Endothelial cell of umbilical vein (primary cell): ENCODE data around the gene DUSP3. TPM values are rescaled to one million over a fixed set of nuclear protein-coding genes. Genes with fewer than 3 reads are reported as not detected.

Source experiments
- BruUV-seq: library from RNA; stranded (reverse); fragments of 400-500 nt; replicated peaks from 2 replicates; lab custom pipeline; 2021; lab: Mats Ljungman, UMichigan
- CTCF ChIA-PET: fragments of 300-600, 350-600 bp; sonication (Branson Sonifier 250); formaldehyde crosslinking; loops from one replicate; lab custom pipeline; 2021; ENCODE audit warnings: antibody characterized with exemption, inconsistent platforms; lab: Charles Lee
- POLR2A ChIA-PET: fragments of 300-600, 350-600 bp; sonication (Branson Sonifier 250); formaldehyde crosslinking; loops from one replicate; lab custom pipeline; 2021; ENCODE audit warnings: antibody characterized with exemption, inconsistent platforms; lab: Charles Lee
- DNase-seq: peaks from one replicate; pipeline ENCODE4 v3.0.0-alpha.2; 2011; ENCODE audit warnings: low read depth, low spot score
- FAIRE-seq: peaks from 2 replicates; lab custom pipeline; 2011; peaks lifted over from hg19 to GRCh38; lab: Jason Lieb, UNC
- H2AFZ ChIP-seq: 2 replicates; pipeline ENCODE4 v1.6.0; 2012; ENCODE audit warnings: low read depth, low read length, control low read depth, inconsistent platforms
- H3K27ac ChIP-seq: 2 replicates; pipeline ENCODE4 v1.5.1; 2011; ENCODE audit warnings: low read depth, mild to moderate bottlenecking, control low read depth, low read length, moderate library complexity; ENCODE audit not compliant: insufficient read depth
- H3K27me3 ChIP-seq, 2 experiments: 2 replicates each; pipeline versions ENCODE4 v1.6.0 to v1.6.1; 2011; ENCODE audit warnings: low read length in 2 of 2, mixed read lengths in 1 of 2; ENCODE audit not compliant: control insufficient read depth in 2 of 2, insufficient read depth in 2 of 2
- H3K36me3 ChIP-seq, 2 experiments: 2 replicates in 1 of 2; 3 replicates in 1 of 2; pipeline ENCODE4 v1.5.1; 2011; ENCODE audit warnings: low read length in 2 of 2, mild to moderate bottlenecking in 1 of 2, moderate library complexity in 1 of 2; ENCODE audit not compliant: control insufficient read depth in 2 of 2, insufficient read depth in 2 of 2; ENCODE audit errors: extremely low read depth in 1 of 2
- H3K4me1 ChIP-seq: 3 replicates; pipeline ENCODE4 v1.5.1; 2011; ENCODE audit warnings: mild to moderate bottlenecking, low read length; ENCODE audit not compliant: control insufficient read depth, insufficient read depth; ENCODE audit errors: extremely low read depth
- H3K4me2 ChIP-seq: 2 replicates; pipeline ENCODE4 v1.6.1; 2011; ENCODE audit warnings: low read length, control low read depth, mixed read lengths; ENCODE audit not compliant: insufficient read depth
- H3K4me3 ChIP-seq, 3 experiments: fragments of 200-600 bp in 1 of 3; sonication (generic), shearing (Covaris generic) in 1 of 3; replicated peaks in 1 of 3; 2 replicates each; pipeline ENCODE4 v1.5.1; 2011 to 2016; ENCODE audit warnings: control low read depth in 3 of 3, low read length in 3 of 3, mild to moderate bottlenecking in 2 of 3, inconsistent platforms in 1 of 3, low read depth in 1 of 3, moderate library complexity in 1 of 3; ENCODE audit not compliant: insufficient read depth in 1 of 3
- H3K79me2 ChIP-seq: 2 replicates; pipeline ENCODE4 v1.6.0; 2012; ENCODE audit warnings: low read length, inconsistent platforms; ENCODE audit not compliant: control insufficient read depth, insufficient read depth
- H3K9ac ChIP-seq: replicated peaks from 2 replicates; pipeline ENCODE3; 2011; ENCODE audit warnings: low read length, control low read depth; ENCODE audit not compliant: insufficient read depth; ENCODE audit errors: extremely low read depth
- H3K9me1 ChIP-seq: replicated peaks from 3 replicates; pipeline ENCODE4 v1.6.0; 2011; ENCODE audit warnings: mild to moderate bottlenecking, low read length; ENCODE audit not compliant: control insufficient read depth, insufficient read depth; ENCODE audit errors: extremely low read depth
- H3K9me3 ChIP-seq: replicated peaks from 2 replicates; pipeline ENCODE4 v1.5.1; 2012; ENCODE audit warnings: low read length, inconsistent platforms; ENCODE audit not compliant: control insufficient read depth, insufficient read depth
- H4K20me1 ChIP-seq: replicated peaks from 2 replicates; pipeline ENCODE3; 2011; ENCODE audit warnings: mild to moderate bottlenecking, low read length; ENCODE audit not compliant: control insufficient read depth, insufficient read depth; ENCODE audit errors: extremely low read depth
- CTCF ChIP-seq, 2 donors: IDR thresholded peaks; 1 replicate in 1 of 2; 2 replicates in 1 of 2; pipeline ENCODE4 v1.5.1; 2011; ENCODE audit warnings: low read length in 2 of 2, mild to moderate bottlenecking in 2 of 2, moderate library complexity in 2 of 2, control low read depth in 1 of 2, inconsistent platforms in 1 of 2, low read depth in 1 of 2; ENCODE audit not compliant: insufficient read depth in 1 of 2; ENCODE audit errors: extremely low read depth in 1 of 2
- EZH2 ChIP-seq: IDR thresholded peaks from 2 replicates; pipeline ENCODE4 v1.6.1; 2012; ENCODE audit warnings: borderline replicate concordance, low read depth, mild to moderate bottlenecking, moderate library complexity, low read length, inconsistent platforms; ENCODE audit not compliant: severe bottlenecking
- FOS ChIP-seq: IDR thresholded peaks from 2 replicates; pipeline ENCODE4 v1.6.1; 2011; ENCODE audit warnings: mild to moderate bottlenecking, low read length, moderate library complexity, borderline replicate concordance; ENCODE audit not compliant: insufficient read depth
- GATA2 ChIP-seq: IDR thresholded peaks from 2 replicates; pipeline ENCODE4 v1.7.0; 2011; ENCODE audit warnings: low read depth, mild to moderate bottlenecking, moderate library complexity, mixed read lengths, low read length; ENCODE audit not compliant: insufficient read length, insufficient read depth
- JUN ChIP-seq: IDR thresholded peaks from 2 replicates; pipeline ENCODE4 v1.6.1; 2011; ENCODE audit warnings: borderline replicate concordance, low read depth; ENCODE audit not compliant: insufficient read length, insufficient read depth
- MAX ChIP-seq: IDR thresholded peaks from 2 replicates; pipeline ENCODE4 v1.6.1; 2011; ENCODE audit not compliant: insufficient read depth, insufficient read length
- MYC ChIP-seq: IDR thresholded peaks from one replicate; pipeline ENCODE4 v1.6.1; 2011; ENCODE audit warnings: mild to moderate bottlenecking, low read depth, low read length
- POLR2A ChIP-seq: IDR thresholded peaks from 2 replicates; pipeline ENCODE4 v1.6.1; 2012; ENCODE audit warnings: low read depth, mild to moderate bottlenecking, control low read depth, low read length
- POLR2AphosphoS5 ChIP-seq: IDR thresholded peaks from 2 replicates; pipeline ENCODE4 v1.6.1; 2012; ENCODE audit warnings: low read depth, mild to moderate bottlenecking, control low read depth, low read length, moderate library complexity; ENCODE audit not compliant: insufficient read depth
- dilution Hi-C: fragments of 300-500 bp; cut with MboI; formaldehyde crosslinking; loops from one replicate; pipeline ENCODE4 v1.15.0; 2019; ENCODE audit warnings: low sequenced_read_pairs; ENCODE audit not compliant: extremely low pct_ligation_motif_present
- intact Hi-C: fragments of 100-400 bp; cut with micrococcal nuclease; formaldehyde crosslinking; loops from one replicate; pipeline ENCODE4 v1.10.0; 2022
- polyA plus RNA-seq, 4 experiments: library from polyadenylated mRNA; depleted of rRNA in 3 of 4; stranded (reverse) in 3 of 4; unstranded in 1 of 4; fragments of >200 nt; gene quantifications; 2 replicates each; pipeline versions ENCODE4 v1.2.1 to v1.2.3, GENCODE V29; 2011 to 2012; ENCODE audit warnings: missing spikeins in 1 of 4
- total RNA-seq: library from RNA; stranded (reverse); gene quantifications from 2 replicates; pipeline ENCODE4 v1.2.3, GENCODE V29; 2021

DUSP3 gene
- total and polyA plus RNA-seq, 2 donors (not counting 3 experiments of a cell fraction or from before 2014, with no cell fraction given) = 46.8 to 57.7 TPM

DNA sequence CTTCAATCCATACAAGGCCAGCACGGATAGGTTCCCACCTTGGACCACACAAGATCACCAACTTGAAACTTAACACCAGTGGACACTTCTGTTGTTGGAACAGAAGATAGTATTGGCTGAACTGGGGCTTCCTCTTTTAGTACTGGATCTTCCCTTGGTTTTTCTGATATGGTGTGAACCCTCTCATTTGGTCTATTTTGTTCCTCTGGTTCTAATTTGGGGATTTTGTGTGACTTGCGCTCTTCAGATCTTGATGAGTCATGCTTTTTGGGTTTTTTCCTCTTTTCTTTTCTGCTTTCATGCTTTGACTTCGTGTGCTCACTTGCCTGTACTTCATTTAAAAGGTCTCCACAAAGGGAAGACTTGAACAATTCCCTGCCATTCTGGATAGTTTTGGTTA is 59.2 kb downstream of the DUSP3 start:
- no peak for DNase-seq
- intact Hi-C loops = no loop called here
- no peak overlapping the region for H2AFZ ChIP-seq
- no peaks in the 10 kb centered on the region for H3K79me2 ChIP-seq
- dilution Hi-C loops = no loop called here
- no peak overlapping the region for H3K4me3 ChIP-seq
- BruUV-seq = no TSS peak
- no peaks in the 10 kb centered on the region for H3K36me3 ChIP-seq
- H3K27ac ChIP-seq = no peak overlapping the region
- ChIA-PET POLR2A (no interaction called here), CTCF (no interaction called here)
- no peaks in the 10 kb centered on the region for H4K20me1 ChIP-seq
- H3K4me2 ChIP-seq = no peak overlapping the region
- H3K9me3 ChIP-seq = no peaks in the 10 kb centered on the region
- peak; percentile 6 for TF ChIP-seq JUN
- TF ChIP-seq CTCF (IDR thresholded peaks at IDR 0.05; ENCODE audit: extremely low read depth in 1 of 2, insufficient read depth in 1 of 2, low read depth in 1 of 2, low read length in 2 of 2) = no peak
- peak; percentile 56 for FAIRE-seq
- peaks cover 8% of the 10 kb centered on the region for H3K4me1 ChIP-seq
- no peaks in the 10 kb centered on the region for H3K27me3 ChIP-seq
- H3K9me1 ChIP-seq = no peaks in the 10 kb centered on the region
- H3K9ac ChIP-seq = no peak overlapping the region

- peaks cover 18% of the 10 kb centered on the region for H3K4me1 ChIP-seq
- H3K9ac ChIP-seq = no peak overlapping the region
- H4K20me1 ChIP-seq = no peaks in the 10 kb centered on the region
- H3K27ac ChIP-seq = no peak overlapping the region
- H3K36me3 ChIP-seq = no peaks in the 10 kb centered on the region
- intact Hi-C loops (no loop called here), dilution Hi-C loops (no loop called here)
- FAIRE-seq = no peak
- H3K9me1 ChIP-seq = no peaks in the 10 kb centered on the region
- CTCF ChIA-PET = interaction anchor here (1.0 kb wide), 1 partner anchor 141 kb away, joined by 4 read pairs; no protein-coding TSS in a partner anchor
- no peak for TF ChIP-seq FOS
- TF ChIP-seq POLR2A = no peak
- no peak for TF ChIP-seq MYC
- TF ChIP-seq JUN = no peak
- TF ChIP-seq GATA2 = no peak
- no peak for TF ChIP-seq CTCF (IDR thresholded peaks at IDR 0.05; ENCODE audit: extremely low read depth in 1 of 2, insufficient read depth in 1 of 2, low read depth in 1 of 2, low read length in 2 of 2)
- no peak for TF ChIP-seq POLR2AphosphoS5
- no peak for TF ChIP-seq EZH2
- no peak for TF ChIP-seq MAX
- no peaks in the 10 kb centered on the region for H3K9me3 ChIP-seq
- H3K4me3 ChIP-seq = no peak overlapping the region
- no TSS peak for BruUV-seq
- no peak overlapping the region for H3K4me2 ChIP-seq
- no peak for DNase-seq
- POLR2A ChIA-PET = no interaction called here
- no peak overlapping the region for H2AFZ ChIP-seq
- no peaks in the 10 kb centered on the region for H3K27me3 ChIP-seq
- H3K79me2 ChIP-seq = no peaks in the 10 kb centered on the region
Observed at GRCh38 chr17:43718544-43718943, 60.2 kb downstream of the DUSP3 start.
